DND-41 (cell line): ENCODE measurements around the gene CHCHD3.

Experiments
- ATAC-seq: fragments of 200-7000 bp; cut with Tn5 transposase; 3 replicates; pipeline ENCODE4 v1.9.1; 2021; ENCODE audit warnings: low read depth; ENCODE audit not compliant: insufficient read depth
- DNase-seq: peaks from one replicate; pipeline ENCODE4 v3.0.0-alpha.2; 2020
- H2AFZ ChIP-seq: 2 replicates; pipeline ENCODE4 v1.6.0; 2012; ENCODE audit warnings: low read depth, low read length
- H3K27ac ChIP-seq: 2 replicates; pipeline ENCODE4 v1.5.1; 2012; ENCODE audit warnings: low read length, inconsistent platforms
- H3K27me3 ChIP-seq: fragments of 200-600 bp; sonication (generic); 2 replicates; pipeline ENCODE4 v1.6.0; 2012; ENCODE audit warnings: low read length, mild to moderate bottlenecking, inconsistent platforms; ENCODE audit not compliant: insufficient read depth, poor library complexity
- H3K36me3 ChIP-seq: 2 replicates; pipeline ENCODE4 v1.5.1; 2012; ENCODE audit warnings: low read length, inconsistent platforms; ENCODE audit not compliant: insufficient read depth
- H3K4me1 ChIP-seq: 2 replicates; pipeline ENCODE4 v1.5.1; 2012; ENCODE audit warnings: mild to moderate bottlenecking, low read length; ENCODE audit not compliant: insufficient read depth
- H3K4me2 ChIP-seq: 2 replicates; pipeline ENCODE4 v1.6.0; 2012; ENCODE audit warnings: mild to moderate bottlenecking, moderate library complexity, low read length, inconsistent platforms; ENCODE audit not compliant: insufficient read depth
- H3K4me3 ChIP-seq, 2 experiments: fragments of 200-600 bp in 1 of 2; shearing (Covaris generic) in 1 of 2; 2 replicates each; pipeline ENCODE4 v1.5.1; 2012 to 2016; ENCODE audit warnings: inconsistent platforms in 2 of 2, low read length in 2 of 2, mild to moderate bottlenecking in 2 of 2, low read depth in 1 of 2, moderate library complexity in 1 of 2
- H3K79me2 ChIP-seq: 2 replicates; pipeline ENCODE4 v1.6.0; 2012; ENCODE audit warnings: low read length, inconsistent platforms; ENCODE audit not compliant: insufficient read depth
- H3K9ac ChIP-seq: 2 replicates; pipeline ENCODE4 v1.6.0; 2012; ENCODE audit warnings: low read depth, mild to moderate bottlenecking, inconsistent platforms, low read length, moderate library complexity
- H3K9me3 ChIP-seq: 2 replicates; pipeline ENCODE4 v1.5.1; 2012; ENCODE audit warnings: low read length, moderate library complexity, mild to moderate bottlenecking, inconsistent platforms; ENCODE audit not compliant: insufficient read depth, severe bottlenecking
- H4K20me1 ChIP-seq: 2 replicates; pipeline ENCODE4 v1.6.0; 2012; ENCODE audit warnings: low read length; ENCODE audit not compliant: insufficient read depth
- CTCF ChIP-seq: IDR thresholded peaks from 2 replicates; pipeline ENCODE4 v1.5.1; 2012; ENCODE audit warnings: borderline replicate concordance, low read length, moderate library complexity, mild to moderate bottlenecking; ENCODE audit not compliant: poor library complexity, severe bottlenecking; ENCODE audit errors: extremely low read depth
- EZH2 ChIP-seq: IDR thresholded peaks from 3 replicates; pipeline ENCODE4 v1.6.1; 2012; ENCODE audit warnings: borderline replicate concordance, low read depth, mild to moderate bottlenecking, moderate library complexity, low read length, inconsistent platforms; ENCODE audit not compliant: severe bottlenecking

Gene CHCHD3

GRCh38 chr7:132859199-132859598, 222.7 kb downstream of the CHCHD3 start:
- Histone ChIP-seq H3K27ac (no peak overlapping the region), H3K79me2 (no peaks in the 10 kb centered on the region), H3K4me2 (no peak overlapping the region), H3K9ac (no peak overlapping the region), H3K27me3 (no peaks in the 10 kb centered on the region), H3K36me3 (peaks cover 9% of the 10 kb centered on the region; the same call in 1 of the 2 replicates), H2AFZ (no peak overlapping the region), H4K20me1 (0 out of 2 replicates have a peak, but pooled peaks cover 3% of the 10 kb centered on the region), H3K4me3 (no peak overlapping the region), H3K9me3 (peaks cover 4% of the 10 kb centered on the region), H3K4me1 (no peaks in the 10 kb centered on the region)
- TF ChIP-seq EZH2 (no peak), CTCF (no peak)
- ATAC-seq, result no peak
- DNase-seq, result no peak

- TF ChIP-seq EZH2 (no peak), CTCF (no peak)
- Histone ChIP-seq H3K9me3 (peaks cover 4% of the 10 kb centered on the region), H3K9ac (no peak overlapping the region)
These were observed 223.1 kb downstream of the CHCHD3 start for GRCh38 chr7:132858760-132859159.

DNA sequence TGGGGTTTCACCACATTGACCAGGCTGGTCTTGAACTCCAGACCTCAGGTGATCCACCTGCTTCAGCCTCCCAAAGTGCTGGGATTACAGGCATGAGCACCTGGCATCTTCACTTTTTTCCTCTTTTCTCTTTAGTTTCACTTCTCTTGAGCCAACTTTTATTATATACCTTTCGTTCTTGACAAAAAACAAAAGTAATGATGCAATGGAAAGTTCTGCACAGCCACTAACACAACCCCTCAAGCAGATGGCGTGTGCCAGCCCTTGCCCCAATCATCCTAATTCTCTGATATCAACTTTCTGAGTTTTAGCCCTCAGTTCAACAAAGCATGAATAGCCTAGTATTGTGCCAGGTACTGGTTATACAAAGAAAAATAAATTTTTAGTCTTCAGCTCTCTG, 223.6 kb downstream of the CHCHD3 start:
- no peaks in the 10 kb centered on the region for H3K4me1 ChIP-seq
- no peaks in the 10 kb centered on the region for H3K79me2 ChIP-seq
- no peak for TF ChIP-seq CTCF
- DNase-seq, result no peak
- 0 out of 2 replicates have a peak, but pooled peaks cover 3% of the 10 kb centered on the region for H4K20me1 ChIP-seq
- no peak overlapping the region for H2AFZ ChIP-seq
- no peak for ATAC-seq
- H3K9ac ChIP-seq, result no peak overlapping the region
- H3K36me3 ChIP-seq, result peaks cover 4% of the 10 kb centered on the region; the same call in 1 of the 2 replicates
- peaks cover under 1% of the 10 kb centered on the region for H3K9me3 ChIP-seq
- no peak overlapping the region for H3K4me3 ChIP-seq
- no peaks in the 10 kb centered on the region for H3K27me3 ChIP-seq
- no peak overlapping the region for H3K4me2 ChIP-seq
- H3K27ac ChIP-seq, result no peak overlapping the region

More at GRCh38 chr7:132858760-132859159, 223.1 kb downstream of the CHCHD3 start:
- no peak for DNase-seq
- H3K36me3 ChIP-seq, result peaks cover 9% of the 10 kb centered on the region; the same call in 1 of the 2 replicates
- H3K27me3 ChIP-seq, result no peaks in the 10 kb centered on the region
- no peak overlapping the region for H2AFZ ChIP-seq
- H3K4me2 ChIP-seq, result no peak overlapping the region
- ATAC-seq, result no peak
- H4K20me1 ChIP-seq, result 0 out of 2 replicates have a peak, but pooled peaks cover 3% of the 10 kb centered on the region
- no peaks in the 10 kb centered on the region for H3K4me1 ChIP-seq
- H3K79me2 ChIP-seq, result no peaks in the 10 kb centered on the region
- H3K27ac ChIP-seq, result no peak overlapping the region
- no peak overlapping the region for H3K4me3 ChIP-seq

GRCh38 chr7:132857703-132858102, 224.2 kb downstream of the CHCHD3 start:
- Histone ChIP-seq H3K79me2 (no peaks in the 10 kb centered on the region), H2AFZ (no peak overlapping the region), H4K20me1 (0 out of 2 replicates have a peak, but pooled peaks cover 3% of the 10 kb centered on the region), H3K4me1 (no peaks in the 10 kb centered on the region), H3K36me3 (peaks cover 3% of the 10 kb centered on the region; the same call in 1 of the 2 replicates), H3K4me3 (no peak overlapping the region), H3K9me3 (no peaks in the 10 kb centered on the region), H3K9ac (no peak overlapping the region), H3K27ac (no peak overlapping the region), H3K27me3 (no peaks in the 10 kb centered on the region), H3K4me2 (no peak overlapping the region)
- no peak for ATAC-seq
- TF ChIP-seq EZH2 (no peak), CTCF (no peak)
- DNase-seq, result no peak
